ENCODE measurements around the gene ARHGAP23. TPM values are rescaled to one million over a fixed set of nuclear protein-coding genes. Genes with fewer than 3 reads are reported as not detected.
A peak's percentile ranks its signal among the peaks of the same experiment; 100 is the strongest.

Gene ARHGAP23, protein sequence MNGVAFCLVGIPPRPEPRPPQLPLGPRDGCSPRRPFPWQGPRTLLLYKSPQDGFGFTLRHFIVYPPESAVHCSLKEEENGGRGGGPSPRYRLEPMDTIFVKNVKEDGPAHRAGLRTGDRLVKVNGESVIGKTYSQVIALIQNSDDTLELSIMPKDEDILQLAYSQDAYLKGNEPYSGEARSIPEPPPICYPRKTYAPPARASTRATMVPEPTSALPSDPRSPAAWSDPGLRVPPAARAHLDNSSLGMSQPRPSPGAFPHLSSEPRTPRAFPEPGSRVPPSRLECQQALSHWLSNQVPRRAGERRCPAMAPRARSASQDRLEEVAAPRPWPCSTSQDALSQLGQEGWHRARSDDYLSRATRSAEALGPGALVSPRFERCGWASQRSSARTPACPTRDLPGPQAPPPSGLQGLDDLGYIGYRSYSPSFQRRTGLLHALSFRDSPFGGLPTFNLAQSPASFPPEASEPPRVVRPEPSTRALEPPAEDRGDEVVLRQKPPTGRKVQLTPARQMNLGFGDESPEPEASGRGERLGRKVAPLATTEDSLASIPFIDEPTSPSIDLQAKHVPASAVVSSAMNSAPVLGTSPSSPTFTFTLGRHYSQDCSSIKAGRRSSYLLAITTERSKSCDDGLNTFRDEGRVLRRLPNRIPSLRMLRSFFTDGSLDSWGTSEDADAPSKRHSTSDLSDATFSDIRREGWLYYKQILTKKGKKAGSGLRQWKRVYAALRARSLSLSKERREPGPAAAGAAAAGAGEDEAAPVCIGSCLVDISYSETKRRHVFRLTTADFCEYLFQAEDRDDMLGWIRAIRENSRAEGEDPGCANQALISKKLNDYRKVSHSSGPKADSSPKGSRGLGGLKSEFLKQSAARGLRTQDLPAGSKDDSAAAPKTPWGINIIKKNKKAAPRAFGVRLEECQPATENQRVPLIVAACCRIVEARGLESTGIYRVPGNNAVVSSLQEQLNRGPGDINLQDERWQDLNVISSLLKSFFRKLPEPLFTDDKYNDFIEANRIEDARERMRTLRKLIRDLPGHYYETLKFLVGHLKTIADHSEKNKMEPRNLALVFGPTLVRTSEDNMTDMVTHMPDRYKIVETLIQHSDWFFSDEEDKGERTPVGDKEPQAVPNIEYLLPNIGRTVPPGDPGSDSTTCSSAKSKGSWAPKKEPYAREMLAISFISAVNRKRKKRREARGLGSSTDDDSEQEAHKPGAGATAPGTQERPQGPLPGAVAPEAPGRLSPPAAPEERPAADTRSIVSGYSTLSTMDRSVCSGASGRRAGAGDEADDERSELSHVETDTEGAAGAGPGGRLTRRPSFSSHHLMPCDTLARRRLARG (N-terminal part only)
- total RNA-seq = 10 to 100 TPM; 13.0 to 40.8 (median 24.6) TPM

DNA sequence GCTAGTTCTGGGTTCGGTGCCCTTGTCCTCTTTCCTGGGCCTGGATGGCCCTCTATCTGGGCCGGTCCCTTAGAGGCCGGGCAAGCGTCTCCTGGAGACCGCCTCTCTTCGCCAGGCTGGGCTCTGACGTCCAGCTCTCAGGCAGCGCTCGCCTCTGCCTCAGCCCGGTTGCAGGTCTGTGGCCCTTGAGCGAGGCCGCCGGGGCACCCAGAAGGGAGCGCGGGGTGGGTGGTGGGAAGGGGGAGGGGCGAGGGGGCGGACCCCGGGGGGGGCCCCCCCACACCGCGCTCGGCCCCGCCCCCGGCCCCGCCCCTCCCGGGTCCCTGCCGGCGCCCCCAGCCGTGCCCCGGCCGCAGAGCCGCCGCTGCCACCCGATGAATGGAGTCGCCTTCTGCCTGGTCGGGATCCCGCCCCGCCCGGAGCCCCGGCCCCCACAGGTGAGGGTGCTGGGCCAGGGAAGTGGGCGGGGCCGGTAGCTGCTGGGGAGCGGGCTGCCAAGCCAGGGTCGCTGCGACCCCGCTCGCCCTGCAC lies at the start of gene ARHGAP23:
TSS of gene ARHGAP23 (plus strand) at position 353 of the 531 bp plus-strand sequence. CDS start at position 375, 22 bp downstream.
- H3K27ac ChIP-seq = peak within 1 kb of the TSS; percentile 64 to 85 (median 65)
- H3K9me3 ChIP-seq = no peaks in the 10 kb centered on the region
- WGBS, 2 donors = 0 to 5% methylated on average over 7 to 9 of the region's 46 CpGs
- H3K36me3 ChIP-seq = no peaks in the 10 kb centered on the region
- TF ChIP-seq, protein P1, sequence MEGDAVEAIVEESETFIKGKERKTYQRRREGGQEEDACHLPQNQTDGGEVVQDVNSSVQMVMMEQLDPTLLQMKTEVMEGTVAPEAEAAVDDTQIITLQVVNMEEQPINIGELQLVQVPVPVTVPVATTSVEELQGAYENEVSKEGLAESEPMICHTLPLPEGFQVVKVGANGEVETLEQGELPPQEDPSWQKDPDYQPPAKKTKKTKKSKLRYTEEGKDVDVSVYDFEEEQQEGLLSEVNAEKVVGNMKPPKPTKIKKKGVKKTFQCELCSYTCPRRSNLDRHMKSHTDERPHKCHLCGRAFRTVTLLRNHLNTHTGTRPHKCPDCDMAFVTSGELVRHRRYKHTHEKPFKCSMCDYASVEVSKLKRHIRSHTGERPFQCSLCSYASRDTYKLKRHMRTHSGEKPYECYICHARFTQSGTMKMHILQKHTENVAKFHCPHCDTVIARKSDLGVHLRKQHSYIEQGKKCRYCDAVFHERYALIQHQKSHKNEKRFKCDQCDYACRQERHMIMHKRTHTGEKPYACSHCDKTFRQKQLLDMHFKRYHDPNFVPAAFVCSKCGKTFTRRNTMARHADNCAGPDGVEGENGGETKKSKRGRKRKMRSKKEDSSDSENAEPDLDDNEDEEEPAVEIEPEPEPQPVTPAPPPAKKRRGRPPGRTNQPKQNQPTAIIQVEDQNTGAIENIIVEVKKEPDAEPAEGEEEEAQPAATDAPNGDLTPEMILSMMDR (IDR thresholded peaks at IDR 0.05) = no peak
- TF ChIP-seq POLR2A (IDR thresholded peaks at IDR 0.05) = peak in 1 of 2 donors; percentile 10
- peak within 1 kb of the TSS; percentile 83 to 92 (median 86) for H3K4me3 ChIP-seq (replicated peaks in 1 of 3)
- H3K27me3 ChIP-seq = no peaks in the 10 kb centered on the region
- DNase-seq = peak; percentile 75 to 85
- intact Hi-C loops (cut with DNase I) = loop anchor here (10.0 kb wide), 2 partner anchors 47 to 157 kb away; no protein-coding TSS in a partner anchor
- H3K4me1 ChIP-seq = peaks cover 8 to 26% of the 10 kb centered on the region in 2 donors

DNA sequence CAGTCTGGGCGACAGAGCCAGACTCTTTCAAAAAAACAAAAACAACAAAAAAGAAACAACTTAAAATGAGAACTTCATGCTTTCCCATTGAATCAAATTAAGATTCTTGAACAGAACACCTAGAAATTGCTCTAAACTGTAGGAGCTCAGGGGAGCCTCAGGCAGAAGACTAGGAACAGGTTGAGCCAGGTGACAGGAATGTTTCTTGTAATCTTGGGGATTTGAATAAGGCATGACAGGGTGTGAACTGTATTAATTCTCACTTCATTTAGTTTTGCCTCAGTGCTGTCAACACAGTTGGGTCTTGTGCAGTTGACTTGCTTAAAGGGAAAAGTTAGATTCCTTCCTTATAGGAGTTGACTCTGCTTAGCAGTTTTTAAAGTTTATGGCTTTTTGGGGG lies 48.8 kb upstream of the ARHGAP23 start:
- no peaks in the 10 kb centered on the region for H3K27me3 ChIP-seq
- no peak for DNase-seq
- peaks cover 0 to 14% of the 10 kb centered on the region in 2 donors for H3K36me3 ChIP-seq
- no peaks in the 10 kb centered on the region for H3K9me3 ChIP-seq
- intact Hi-C loops (cut with DNase I) = no loop called here
- TF ChIP-seq, protein P1 (IDR thresholded peaks at IDR 0.05) = no peak
- TF ChIP-seq POLR2A (IDR thresholded peaks at IDR 0.05) = no peak
- H3K4me1 ChIP-seq = no peaks in the 10 kb centered on the region
- WGBS, 2 donors = 89 to 91% methylated on average over 1 of the region's 1 CpG
- no peak overlapping the region for H3K4me3 ChIP-seq (replicated peaks in 1 of 3)
- H3K27ac ChIP-seq = no peak overlapping the region

DNA sequence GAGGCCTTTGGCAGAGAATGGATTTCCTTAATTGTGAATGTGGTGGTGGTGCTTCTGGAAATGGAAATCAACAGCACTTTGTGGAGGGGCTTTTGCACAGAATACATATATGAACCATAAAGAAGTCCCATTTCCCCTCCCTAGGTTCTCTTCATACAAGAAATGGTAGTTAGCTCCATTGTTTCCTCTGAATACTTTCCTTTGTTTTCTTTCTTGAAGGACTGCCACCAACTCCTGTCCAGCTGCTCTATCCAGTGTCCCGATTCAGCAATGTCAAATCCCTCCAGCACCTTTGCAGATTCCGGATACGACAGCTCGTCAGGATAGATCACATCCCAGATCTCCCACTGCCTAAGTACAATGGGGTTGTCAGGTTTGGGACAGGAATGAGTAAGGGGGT lies 33.2 kb upstream of the ARHGAP23 start:
- no peak for TF ChIP-seq POLR2A (IDR thresholded peaks at IDR 0.05)
- TF ChIP-seq, protein P1 (IDR thresholded peaks at IDR 0.05) = no peak
- no peak overlapping the region for H3K4me3 ChIP-seq (replicated peaks in 1 of 3)
- no peaks in the 10 kb centered on the region for H3K4me1 ChIP-seq
- H3K9me3 ChIP-seq = no peaks in the 10 kb centered on the region
- intact Hi-C loops (cut with DNase I) = no loop called here
- 95 to 96% methylated on average over 4 of the region's 4 CpGs for WGBS, 2 donors
- DNase-seq = no peak
- H3K36me3 ChIP-seq = peaks cover 24 to 32% of the 10 kb centered on the region in 2 donors
- no peak overlapping the region for H3K27ac ChIP-seq
- H3K27me3 ChIP-seq = no peaks in the 10 kb centered on the region

DNA sequence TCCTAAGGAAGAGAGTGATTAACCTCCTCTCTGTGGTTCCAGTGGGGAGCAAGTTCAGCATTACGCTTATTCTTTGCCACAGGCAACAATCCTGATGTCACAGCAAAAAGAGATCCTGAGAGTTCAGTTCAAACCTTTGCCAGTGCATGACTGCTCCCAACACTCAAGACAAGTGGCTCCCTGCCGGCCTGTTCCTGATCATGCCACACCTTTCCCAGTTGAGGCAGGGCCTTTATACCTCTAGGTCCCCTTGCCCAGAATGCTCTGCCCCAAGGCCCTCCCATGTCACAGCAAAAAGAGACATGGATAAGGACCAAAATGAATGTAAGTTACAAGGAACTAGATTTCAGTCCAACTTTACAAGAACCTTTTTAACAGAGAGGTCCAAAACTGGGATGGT lies 31.0 kb upstream of the ARHGAP23 start:
- Histone ChIP-seq H3K36me3 (peaks cover 32 to 41% of the 10 kb centered on the region in 2 donors), H3K4me1 (no peaks in the 10 kb centered on the region), H3K27me3 (no peaks in the 10 kb centered on the region), H3K4me3 (replicated peaks in 1 of 3) (no peak overlapping the region), H3K27ac (no peak overlapping the region), H3K9me3 (no peaks in the 10 kb centered on the region)
- no peak for DNase-seq
- 59 to 65% methylated on average over 2 of the region's 2 CpGs for WGBS, 2 donors
- intact Hi-C loops (cut with DNase I) = no loop called here
- TF ChIP-seq, protein P1 (IDR thresholded peaks at IDR 0.05) = no peak
- no peak for TF ChIP-seq POLR2A (IDR thresholded peaks at IDR 0.05)

Measured in thyroid gland (tissue), 4 donors.